HG03139 (cell line): Measurements from ENCODE around the gene PSME3IP1.

Experiments used
- ATAC-seq: cut with Tn5 transposase; IDR thresholded peaks from one replicate; pipeline ENCODE4 v1.9.1; 2021; ENCODE audit not compliant: unreplicated experiment

PSME3IP1 gene

GRCh38 chr16:57169327-57169726, 16.5 kb downstream of the PSME3IP1 start:
- no peak for ATAC-seq

GRCh38 chr16:57167953-57168352, 17.9 kb downstream of the PSME3IP1 start:
- no peak for ATAC-seq

GRCh38 chr16:57167538-57167937, 18.3 kb downstream of the PSME3IP1 start:
- ATAC-seq: no peak

DNA sequence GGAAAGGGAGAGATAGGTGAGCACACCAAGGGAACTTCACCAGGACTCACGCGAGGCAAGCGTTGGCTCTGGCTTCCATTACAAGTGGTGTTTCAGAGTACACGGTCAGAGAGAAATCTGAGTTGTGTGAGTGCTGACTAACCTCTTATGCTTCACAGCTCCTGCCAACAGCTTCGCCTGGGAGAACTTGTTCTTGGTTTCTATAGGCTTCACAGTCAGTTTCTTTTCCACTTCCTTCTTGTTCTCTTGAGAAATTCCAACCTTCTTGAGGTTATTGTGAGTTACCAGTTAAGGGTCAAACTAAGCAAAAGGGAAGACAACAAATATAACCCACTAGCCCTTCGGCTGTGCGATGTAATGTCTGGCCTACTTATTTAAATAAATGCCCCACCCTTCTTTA, 18.9 kb downstream of the PSME3IP1 start:
- ATAC-seq: no peak

- ATAC-seq: no peak
Measured at GRCh38 chr16:57166451-57166850, 19.4 kb downstream of the PSME3IP1 start.

- no peak for ATAC-seq
Measured at GRCh38 chr16:57165938-57166337, 19.9 kb downstream of the PSME3IP1 start.

- ATAC-seq: no peak
Measured at GRCh38 chr16:57165483-57165882, 20.4 kb downstream of the PSME3IP1 start.

- no peak for ATAC-seq
Measured at GRCh38 chr16:57163842-57164241, 22.0 kb downstream of the PSME3IP1 start.

- no peak for ATAC-seq
Measured at GRCh38 chr16:57159447-57159846, 26.4 kb downstream of the PSME3IP1 start.

DNA sequence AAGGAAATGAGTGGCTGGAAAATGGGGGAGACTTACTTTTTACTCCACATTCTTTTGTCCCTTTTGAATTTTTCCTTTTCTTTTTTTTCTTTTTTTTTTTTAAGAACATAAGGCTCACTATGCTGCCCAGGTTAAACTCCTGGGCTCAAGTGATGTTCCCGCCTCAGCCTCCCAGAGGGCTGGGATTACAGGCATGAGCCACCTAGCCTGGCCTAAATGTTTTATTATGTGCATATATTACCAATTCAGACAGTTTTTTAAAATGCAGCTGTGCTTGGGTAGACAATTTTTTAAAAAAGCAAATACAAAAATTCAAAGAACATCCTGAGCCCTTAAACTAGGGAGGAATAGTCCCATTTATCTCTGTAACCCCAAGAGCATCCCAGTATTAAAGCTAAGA, 28.3 kb downstream of the PSME3IP1 start:
- ATAC-seq: no peak

- ATAC-seq: no peak
Measured at GRCh38 chr16:57156351-57156703, 29.5 kb downstream of the PSME3IP1 start.

DNA sequence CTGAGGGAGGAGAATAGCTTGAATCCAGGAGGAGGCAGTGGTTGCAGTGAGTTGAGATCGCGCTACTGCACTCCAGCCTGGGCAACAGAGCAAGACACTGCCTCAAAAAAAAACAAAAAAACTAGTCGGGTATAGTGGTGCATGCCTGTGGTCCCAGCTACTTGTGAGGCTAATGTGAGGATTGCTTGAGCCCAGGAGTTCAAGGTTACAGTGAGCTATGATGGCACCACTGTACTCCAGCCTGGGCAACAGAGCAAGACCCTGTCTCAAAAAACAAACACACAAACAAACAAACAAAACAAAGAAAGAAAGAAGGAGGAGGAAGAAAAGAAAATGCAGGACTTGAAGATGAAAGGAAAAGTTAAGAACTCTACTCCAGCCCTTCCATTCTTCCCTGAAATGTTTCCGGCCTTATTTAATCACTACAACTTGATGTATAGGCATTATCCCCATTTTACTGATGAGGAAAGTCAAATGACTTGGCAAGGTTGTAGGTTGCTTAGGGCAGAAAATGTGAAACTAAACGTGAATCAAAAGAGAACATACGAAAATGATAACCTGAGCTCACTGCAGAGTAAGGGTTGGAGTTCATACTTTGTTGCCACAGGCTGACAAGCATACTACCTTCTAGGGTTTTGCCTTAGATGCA, 30.0 kb downstream of the PSME3IP1 start:
- ATAC-seq: no peak

DNA sequence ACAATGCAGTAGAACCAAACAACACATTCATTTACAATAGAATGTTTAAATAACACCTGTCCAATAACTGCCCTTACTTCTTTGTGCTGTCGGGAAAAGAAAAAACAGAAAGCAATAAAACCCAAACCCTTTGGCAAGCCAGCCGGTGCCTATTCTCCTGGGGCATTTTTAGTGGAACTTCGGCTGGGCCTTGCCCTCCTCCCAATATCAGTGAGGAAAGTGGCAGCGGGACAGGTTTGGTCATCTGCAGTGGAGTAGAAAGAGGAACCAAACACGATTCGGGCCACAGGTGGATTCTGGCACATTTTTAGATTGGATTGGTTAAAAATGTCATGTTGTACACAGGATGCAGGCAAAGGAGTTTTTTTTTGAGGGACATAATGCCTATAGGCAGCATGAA, 32.0 kb downstream of the PSME3IP1 start:
- ATAC-seq: no peak

GRCh38 chr16:57152096-57153093, 33.4 kb downstream of the PSME3IP1 start:
- no peak for ATAC-seq

DNA sequence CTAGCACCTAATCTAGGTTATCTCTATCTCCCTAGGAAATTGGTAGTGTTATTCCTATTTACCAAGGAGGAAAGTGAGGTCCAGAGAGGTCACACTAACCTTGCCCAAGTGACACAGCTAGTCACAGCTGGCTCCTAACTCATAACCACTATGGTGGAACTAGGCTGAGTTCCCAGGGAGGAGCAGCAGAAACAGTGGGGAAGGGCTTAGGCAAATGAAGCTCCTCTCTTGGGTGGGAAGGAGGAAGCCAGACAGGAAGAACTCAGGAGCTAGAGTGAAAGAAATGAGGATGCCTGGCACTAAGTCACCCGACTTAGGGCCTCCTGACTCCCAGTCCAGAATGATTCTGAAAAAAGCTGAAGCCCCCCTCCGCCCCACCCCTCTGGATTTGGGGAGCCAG, 34.5 kb downstream of the PSME3IP1 start:
- ATAC-seq: no peak

GRCh38 chr16:57150682-57151330, 35.0 kb downstream of the PSME3IP1 start:
- no peak for ATAC-seq

DNA sequence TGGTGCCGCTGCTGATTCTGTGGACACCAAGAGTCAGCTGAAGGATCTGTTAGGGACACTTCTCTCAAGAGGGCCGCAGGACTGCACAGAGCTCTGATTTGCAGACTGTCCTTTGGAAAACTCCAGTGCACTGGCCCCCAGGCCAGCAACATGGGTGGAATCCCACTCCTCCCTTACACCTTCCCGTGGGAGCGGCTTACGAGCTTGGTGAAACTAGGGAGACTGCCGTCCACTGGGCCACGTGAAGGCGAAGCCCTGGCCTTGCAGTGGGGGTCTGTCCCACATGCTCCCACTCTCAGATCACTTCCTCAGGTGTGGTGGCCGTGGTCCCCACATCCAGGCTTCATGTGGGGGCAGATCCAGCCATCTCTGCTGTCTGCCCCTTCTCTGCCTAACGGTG, 36.4 kb downstream of the PSME3IP1 start:
- no peak for ATAC-seq

DNA sequence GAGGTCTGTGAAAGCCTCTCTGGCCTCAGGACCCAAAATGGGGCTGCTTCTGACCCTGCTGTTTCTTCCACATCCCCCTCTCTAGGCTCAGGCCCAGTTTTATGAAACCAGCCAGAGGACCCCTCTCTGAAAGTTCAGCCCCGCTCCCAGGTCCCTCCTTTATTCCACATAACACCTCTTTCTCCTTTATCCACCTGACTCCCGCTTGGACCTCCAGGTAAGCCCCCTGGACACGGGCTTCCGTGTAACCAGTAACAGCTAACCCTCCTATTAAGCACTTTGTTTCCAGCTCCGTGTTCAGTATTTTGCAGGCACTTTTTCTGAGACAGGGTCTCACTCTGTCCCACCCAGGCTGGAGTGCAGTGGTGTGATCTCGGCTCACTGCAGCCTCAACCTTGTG, 37.4 kb downstream of the PSME3IP1 start:
- ATAC-seq: no peak

GRCh38 chr16:57147381-57148221, 38.2 kb downstream of the PSME3IP1 start:
- ATAC-seq: no peak

- no peak for ATAC-seq
Measured at GRCh38 chr16:57146735-57147134, 39.1 kb downstream of the PSME3IP1 start.
